Sigmoid colon (tissue), 7 donors: ENCODE data around the gene OVOL2. TPM values are rescaled to one million over a fixed set of nuclear protein-coding genes. Genes with fewer than 3 reads are reported as not detected.
"Not testable (repeated sequence)": the region's sequence is repeated elsewhere in the genome, so short reads cannot be mapped to it uniquely, and the experiment has no call there.

Experiments used
- DNase-seq: peaks from one replicate; pipeline ENCODE4 v3.0.0-alpha.2; 2019
- H3K27ac ChIP-seq, 4 donors: fragments of 200-600 bp; sonication (generic); one replicate each; pipeline ENCODE4 v1.5.1; 2016 to 2019; ENCODE audit warnings: mild to moderate bottlenecking in 1 of 4
- H3K27me3 ChIP-seq, 3 donors: fragments of 200-600 bp; sonication (generic); one replicate each; pipeline ENCODE4 v1.5.1; 2019; ENCODE audit warnings: mild to moderate bottlenecking in 1 of 3
- H3K36me3 ChIP-seq, 4 donors: fragments of 200-600 bp; sonication (generic); one replicate each; pipeline ENCODE4 v1.5.1; 2016 to 2019
- H3K4me1 ChIP-seq, 4 donors: fragments of 200-600 bp; sonication (generic); one replicate each; pipeline ENCODE4 v1.5.1; 2017 to 2019
- H3K4me3 ChIP-seq, 4 donors: fragments of 200-600 bp; sonication (generic); one replicate each; pipeline ENCODE4 v1.5.1; 2017 to 2019; ENCODE audit warnings: mild to moderate bottlenecking in 2 of 4, moderate library complexity in 1 of 4
- H3K9me3 ChIP-seq, 4 donors: fragments of 200-600 bp in 3 of 4; sonication (generic) in 3 of 4; one replicate each; pipeline versions ENCODE4 v1.5.1 to v1.6.1; 2013 to 2019
- CTCF ChIP-seq, 4 experiments: fragments of 450-650 bp in 3 of 4; fragments of 200-600 bp in 1 of 4; IDR thresholded peaks; one replicate each; pipeline ENCODE4 v1.5.1; 2016 to 2019; ENCODE audit warnings: antibody characterized with exemption in 4 of 4, mild to moderate bottlenecking in 3 of 4, moderate library complexity in 2 of 4
- EP300 ChIP-seq, 4 donors: sonication (generic); formaldehyde crosslinking; IDR thresholded peaks; one replicate each; pipeline ENCODE4 v1.6.1; 2017; ENCODE audit warnings: antibody characterized with exemption in 4 of 4
- POLR2A ChIP-seq, 2 donors: fragments of 450-650 bp; IDR thresholded peaks; one replicate each; pipeline ENCODE4 v1.6.1; 2016; ENCODE audit warnings: antibody characterized with exemption in 2 of 2, mild to moderate bottlenecking in 2 of 2, moderate library complexity in 2 of 2
- POLR2AphosphoS5 ChIP-seq, 4 donors: sonication (generic); formaldehyde crosslinking; IDR thresholded peaks; one replicate each; pipeline ENCODE4 v1.6.1; 2017; ENCODE audit warnings: antibody characterized with exemption in 4 of 4
- WGBS, 2 donors: extraction: QIAGEN DNeasy Blood & Tissue Kit; methylation state at CpG; one replicate each; pipeline ENCODE4 v1.1.7; 2013; 5-methylcytosine and 5-hydroxymethylcytosine counted together
- intact Hi-C: fragments of 100-400 bp; cut with DNase I; formaldehyde crosslinking; loops from one replicate; pipeline ENCODE4 v1.15.1; 2023
- polyA plus RNA-seq, 3 donors: library from polyadenylated mRNA; stranded (reverse); fragments of 200-250 nt; gene quantifications; one replicate each; pipeline ENCODE4 v1.2.3, GENCODE V29; 2013
- total RNA-seq, 4 donors: library from RNA; depleted of rRNA; stranded (reverse); fragments of >200 nt; gene quantifications; one replicate each; pipeline ENCODE4 v1.1.0, GENCODE V29; 2016
- donor health status: healthy with polysubstance abuse.
- donor health status: Bipolar disorder and iron deficiency.
- donor health status: healthy.

The OVOL2 gene
- total and polyA plus RNA-seq, 7 donors = 9.6 to 15.7 (median 13.2) TPM; not detected in 4

DNA sequence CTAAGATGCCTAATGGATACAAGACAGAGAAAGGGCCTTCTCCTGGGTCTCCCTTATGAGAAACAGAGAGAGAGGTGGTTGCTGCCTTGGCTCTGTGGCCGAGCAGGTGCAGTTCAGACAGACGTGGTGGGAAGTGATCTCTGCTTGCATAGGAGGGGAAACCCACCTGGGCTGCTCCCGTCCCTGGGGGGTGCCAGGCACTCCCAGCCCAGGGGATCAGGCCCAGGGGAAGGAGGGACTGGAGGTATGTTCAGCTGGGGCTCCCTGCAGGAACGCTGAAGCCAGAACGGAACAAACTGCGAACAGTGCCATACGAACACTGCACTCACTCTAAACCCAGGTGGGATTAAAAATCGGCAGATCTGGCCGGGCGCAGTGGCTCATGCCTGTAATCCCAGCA, 35.7 kb upstream of the OVOL2 start:
- H3K9me3 ChIP-seq = no peaks in the 10 kb centered on the region
- no peak overlapping the region for H3K4me3 ChIP-seq
- H3K36me3 ChIP-seq = no peaks in the 10 kb centered on the region
- no peaks in the 10 kb centered on the region for H3K4me1 ChIP-seq
- 79 to 87% methylated on average over 10 of the region's 10 CpGs for WGBS, 2 donors
- DNase-seq = no peak
- intact Hi-C loops = no loop called here
- TF ChIP-seq POLR2A (IDR thresholded peaks at IDR 0.05) (no peak), POLR2AphosphoS5 (IDR thresholded peaks at IDR 0.05) (no peak), CTCF (IDR thresholded peaks at IDR 0.05) (no peak), EP300 (IDR thresholded peaks at IDR 0.05) (no peak)
- H3K27ac ChIP-seq = no peak overlapping the region
- H3K27me3 ChIP-seq = no peaks in the 10 kb centered on the region

DNA sequence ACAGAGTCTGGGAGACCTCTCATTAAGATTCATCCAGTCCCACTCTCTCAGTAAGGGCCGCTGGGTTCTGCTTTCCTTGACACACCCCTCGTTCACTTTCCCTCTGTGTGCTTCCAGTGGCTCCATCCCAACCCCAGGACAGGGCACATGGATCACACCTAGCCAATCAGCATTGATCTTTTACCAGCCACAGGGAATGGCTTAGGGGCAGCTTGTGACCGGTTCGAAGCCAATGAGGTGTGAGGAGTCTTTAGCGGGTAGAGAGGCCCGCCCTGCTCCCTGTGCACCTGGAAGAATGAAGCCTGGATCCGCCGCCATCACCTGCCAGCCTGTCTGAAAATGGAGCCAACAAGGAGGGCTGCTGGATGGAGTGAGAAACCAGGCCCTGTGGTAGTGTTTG, 35.2 kb upstream of the OVOL2 start:
- Histone ChIP-seq H3K36me3 (no peaks in the 10 kb centered on the region), H3K4me1 (no peaks in the 10 kb centered on the region), H3K27ac (no peak overlapping the region), H3K9me3 (no peaks in the 10 kb centered on the region), H3K4me3 (no peak overlapping the region), H3K27me3 (no peaks in the 10 kb centered on the region)
- no peak for TF ChIP-seq CTCF (IDR thresholded peaks at IDR 0.05)
- no peak for TF ChIP-seq EP300 (IDR thresholded peaks at IDR 0.05)
- no peak for TF ChIP-seq POLR2AphosphoS5 (IDR thresholded peaks at IDR 0.05)
- TF ChIP-seq POLR2A (IDR thresholded peaks at IDR 0.05) = no peak
- intact Hi-C loops = no loop called here
- WGBS, 2 donors = 81 to 92% methylated on average over 8 of the region's 8 CpGs
- no peak for DNase-seq

- Histone ChIP-seq H3K27ac (no peak overlapping the region), H3K4me3 (no peak overlapping the region), H3K36me3 (no peaks in the 10 kb centered on the region), H3K9me3 (no peaks in the 10 kb centered on the region), H3K4me1 (no peaks in the 10 kb centered on the region), H3K27me3 (no peaks in the 10 kb centered on the region)
- TF ChIP-seq EP300 (IDR thresholded peaks at IDR 0.05) (no peak), POLR2A (IDR thresholded peaks at IDR 0.05) (no peak), CTCF (IDR thresholded peaks at IDR 0.05) (no peak), POLR2AphosphoS5 (IDR thresholded peaks at IDR 0.05) (no peak)
- intact Hi-C loops = no loop called here
- WGBS, 2 donors = 34 to 72% methylated on average over 7 of the region's 7 CpGs
- DNase-seq = no peak
Measured at GRCh38 chr20:18091623-18092022, 33.9 kb upstream of the OVOL2 start.

DNA sequence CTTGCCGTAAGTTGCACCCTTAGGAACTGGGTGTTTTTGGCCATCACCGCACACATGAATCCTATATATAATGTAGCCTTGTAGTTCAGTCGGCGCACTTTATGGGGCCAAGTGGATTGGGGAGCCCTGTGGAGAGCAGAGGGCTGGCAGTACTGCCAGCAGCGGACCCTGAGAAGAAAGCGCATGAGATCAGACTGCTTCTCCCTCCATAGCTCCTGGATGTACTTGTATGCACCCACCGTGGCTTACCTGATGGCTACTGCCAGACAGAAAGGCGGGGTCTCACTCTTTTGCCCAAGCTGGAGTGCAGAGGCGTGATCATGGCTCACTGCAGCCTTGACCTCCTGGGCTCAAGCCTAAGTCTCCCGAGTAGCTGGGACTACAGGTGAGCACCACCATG, 32.8 kb upstream of the OVOL2 start:
- Histone ChIP-seq H3K36me3 (no peaks in the 10 kb centered on the region), H3K4me1 (no peaks in the 10 kb centered on the region), H3K9me3 (no peaks in the 10 kb centered on the region), H3K4me3 (no peak overlapping the region), H3K27ac (no peak overlapping the region), H3K27me3 (no peaks in the 10 kb centered on the region)
- WGBS, 2 donors = 93 to 95% methylated on average over 10 of the region's 10 CpGs
- DNase-seq = no peak
- intact Hi-C loops = no loop called here
- TF ChIP-seq CTCF (IDR thresholded peaks at IDR 0.05) (no peak), EP300 (IDR thresholded peaks at IDR 0.05) (no peak), POLR2AphosphoS5 (IDR thresholded peaks at IDR 0.05) (no peak), POLR2A (IDR thresholded peaks at IDR 0.05) (no peak)

DNA sequence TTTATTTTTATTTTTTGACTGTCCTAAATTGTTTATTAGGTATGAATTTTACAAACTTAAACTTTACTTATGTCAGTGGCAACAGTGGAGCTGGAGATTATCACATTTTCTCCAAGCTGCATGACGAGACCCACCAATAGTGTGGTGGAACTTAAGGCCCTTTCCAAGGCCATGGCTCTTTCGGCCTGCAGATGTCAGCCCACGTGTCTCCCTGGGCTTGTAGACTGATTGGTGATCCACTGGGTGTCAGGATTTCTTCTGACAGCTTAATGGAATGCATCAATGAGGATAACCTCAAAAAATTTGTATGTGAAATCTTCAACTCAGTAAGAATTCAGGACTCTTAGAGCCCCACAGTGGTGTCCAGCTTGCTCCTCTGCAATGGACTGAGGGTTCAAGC, 32.3 kb upstream of the OVOL2 start:
- Histone ChIP-seq H3K36me3 (no peaks in the 10 kb centered on the region), H3K27me3 (no peaks in the 10 kb centered on the region), H3K27ac (no peak overlapping the region), H3K4me3 (no peak overlapping the region), H3K9me3 (no peaks in the 10 kb centered on the region), H3K4me1 (no peaks in the 10 kb centered on the region)
- WGBS, 2 donors = 62 to 67% methylated on average over 3 of the region's 3 CpGs
- TF ChIP-seq POLR2A (IDR thresholded peaks at IDR 0.05) (no peak), EP300 (IDR thresholded peaks at IDR 0.05) (no peak), CTCF (IDR thresholded peaks at IDR 0.05) (no peak), POLR2AphosphoS5 (IDR thresholded peaks at IDR 0.05) (no peak)
- DNase-seq = no peak
- intact Hi-C loops = no loop called here

DNA sequence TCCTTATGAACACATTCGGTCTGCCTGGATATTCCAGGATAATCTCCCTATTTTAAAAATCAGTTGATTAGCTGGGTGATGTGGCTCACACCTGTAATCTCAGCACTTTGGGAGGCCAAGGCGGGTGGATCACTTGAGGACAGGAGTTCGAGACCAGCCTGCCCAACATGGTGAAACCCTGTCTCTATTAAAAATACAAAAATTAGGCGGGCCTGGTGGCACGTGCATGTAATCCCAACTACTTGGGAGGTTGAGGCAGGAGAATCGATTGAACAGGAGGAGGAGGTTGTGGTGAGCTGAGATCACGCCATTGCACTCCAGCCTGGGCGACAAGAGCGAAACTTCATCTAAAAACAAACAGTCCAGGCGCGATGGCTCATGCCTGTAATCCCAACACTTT, 31.1 kb upstream of the OVOL2 start:
- H3K27ac ChIP-seq, H3K4me1 ChIP-seq, H3K4me3 ChIP-seq, H3K27me3 ChIP-seq, DNase-seq, H3K9me3 ChIP-seq, H3K36me3 ChIP-seq, intact Hi-C loops: not testable (repeated sequence)
- 95 to 96% methylated on average over 11 of the region's 11 CpGs for WGBS, 2 donors

- H3K4me1 ChIP-seq, DNase-seq, H3K36me3 ChIP-seq, H3K27ac ChIP-seq, H3K4me3 ChIP-seq, H3K9me3 ChIP-seq, intact Hi-C loops, H3K27me3 ChIP-seq: not testable (repeated sequence)
- WGBS, 2 donors = 73 to 95% methylated on average over 3 of the region's 3 CpGs
Measured at GRCh38 chr20:18088298-18088697, 30.6 kb upstream of the OVOL2 start.
